ENCODE results near the gene CTTNBP2NL.

CTTNBP2NL gene

GRCh38 chr1:112368198-112368597, 27.8 kb upstream of the CTTNBP2NL start:
- no peak overlapping the region for H3K4me3 ChIP-seq (ENCODE audit: low read depth, low read length)
- H2AFZ ChIP-seq: no peak overlapping the region
- H3K4me1 ChIP-seq: no peaks in the 10 kb centered on the region
- no peak overlapping the region for H3K27ac ChIP-seq
- H3K27me3 ChIP-seq (ENCODE audit: control insufficient read depth, insufficient read depth, low read length): no peaks in the 10 kb centered on the region
- H3K79me2 ChIP-seq: no peaks in the 10 kb centered on the region
- no peaks in the 10 kb centered on the region for H3K9me3 ChIP-seq (ENCODE audit: control insufficient read depth, low read length)
- no peak overlapping the region for H3K4me2 ChIP-seq (ENCODE audit: low read length)
- TF ChIP-seq, protein P1, sequence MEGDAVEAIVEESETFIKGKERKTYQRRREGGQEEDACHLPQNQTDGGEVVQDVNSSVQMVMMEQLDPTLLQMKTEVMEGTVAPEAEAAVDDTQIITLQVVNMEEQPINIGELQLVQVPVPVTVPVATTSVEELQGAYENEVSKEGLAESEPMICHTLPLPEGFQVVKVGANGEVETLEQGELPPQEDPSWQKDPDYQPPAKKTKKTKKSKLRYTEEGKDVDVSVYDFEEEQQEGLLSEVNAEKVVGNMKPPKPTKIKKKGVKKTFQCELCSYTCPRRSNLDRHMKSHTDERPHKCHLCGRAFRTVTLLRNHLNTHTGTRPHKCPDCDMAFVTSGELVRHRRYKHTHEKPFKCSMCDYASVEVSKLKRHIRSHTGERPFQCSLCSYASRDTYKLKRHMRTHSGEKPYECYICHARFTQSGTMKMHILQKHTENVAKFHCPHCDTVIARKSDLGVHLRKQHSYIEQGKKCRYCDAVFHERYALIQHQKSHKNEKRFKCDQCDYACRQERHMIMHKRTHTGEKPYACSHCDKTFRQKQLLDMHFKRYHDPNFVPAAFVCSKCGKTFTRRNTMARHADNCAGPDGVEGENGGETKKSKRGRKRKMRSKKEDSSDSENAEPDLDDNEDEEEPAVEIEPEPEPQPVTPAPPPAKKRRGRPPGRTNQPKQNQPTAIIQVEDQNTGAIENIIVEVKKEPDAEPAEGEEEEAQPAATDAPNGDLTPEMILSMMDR (IDR thresholded peaks at IDR 0.05): no peak
- H3K9ac ChIP-seq: no peak overlapping the region
- H3K36me3 ChIP-seq (ENCODE audit: control insufficient read depth, insufficient read depth, low read length): no peaks in the 10 kb centered on the region

- no peak overlapping the region for H3K9ac ChIP-seq
- no peaks in the 10 kb centered on the region for H3K36me3 ChIP-seq (ENCODE audit: control insufficient read depth, insufficient read depth, low read length)
- no peaks in the 10 kb centered on the region for H3K9me3 ChIP-seq (ENCODE audit: control insufficient read depth, low read length)
- no peak overlapping the region for H3K4me2 ChIP-seq (ENCODE audit: low read length)
- no peaks in the 10 kb centered on the region for H3K79me2 ChIP-seq
- H3K4me1 ChIP-seq: no peaks in the 10 kb centered on the region
- no peak overlapping the region for H3K4me3 ChIP-seq (ENCODE audit: low read depth, low read length)
- TF ChIP-seq, protein P1 (IDR thresholded peaks at IDR 0.05): peak; percentile 79
- H3K27me3 ChIP-seq (ENCODE audit: control insufficient read depth, insufficient read depth, low read length): no peaks in the 10 kb centered on the region
- no peak overlapping the region for H3K27ac ChIP-seq
- H2AFZ ChIP-seq: no peak overlapping the region
Measured at GRCh38 chr1:112369392-112370285, 26.4 kb upstream of the CTTNBP2NL start.

GRCh38 chr1:112370996-112371395, 25.0 kb upstream of the CTTNBP2NL start:
- TF ChIP-seq, protein P1 (IDR thresholded peaks at IDR 0.05): no peak
- H3K4me2 ChIP-seq (ENCODE audit: low read length): no peak overlapping the region
- no peak overlapping the region for H3K27ac ChIP-seq
- H3K4me3 ChIP-seq (ENCODE audit: low read depth, low read length): no peak overlapping the region
- no peaks in the 10 kb centered on the region for H3K9me3 ChIP-seq (ENCODE audit: control insufficient read depth, low read length)
- H2AFZ ChIP-seq: no peak overlapping the region
- H3K27me3 ChIP-seq (ENCODE audit: control insufficient read depth, insufficient read depth, low read length): no peaks in the 10 kb centered on the region
- H3K79me2 ChIP-seq: no peaks in the 10 kb centered on the region
- no peaks in the 10 kb centered on the region for H3K4me1 ChIP-seq
- no peaks in the 10 kb centered on the region for H3K36me3 ChIP-seq (ENCODE audit: control insufficient read depth, insufficient read depth, low read length)
- H3K9ac ChIP-seq: no peak overlapping the region

DNA sequence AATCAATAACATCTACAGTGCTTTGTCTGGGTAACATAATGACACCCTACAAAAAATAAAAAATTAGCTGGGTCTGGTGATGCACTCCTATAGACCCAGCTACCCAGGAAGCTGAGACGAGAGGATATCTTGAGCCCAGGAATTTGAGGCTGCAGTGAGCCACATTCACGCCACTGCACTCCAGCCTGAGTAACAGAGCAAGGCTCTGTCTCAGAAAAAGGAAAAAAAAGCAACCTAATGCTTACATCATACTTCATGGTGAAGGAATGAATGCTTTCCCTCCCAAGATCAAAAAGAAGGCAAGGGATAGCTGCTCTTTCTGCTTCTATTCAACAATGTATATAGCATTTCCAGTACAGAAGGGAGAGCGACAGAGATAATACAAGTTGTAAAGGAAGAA, 24.2 kb upstream of the CTTNBP2NL start:
- Histone ChIP-seq H3K4me1 (no peaks in the 10 kb centered on the region), H2AFZ (no peak overlapping the region), H3K27me3 (ENCODE audit: control insufficient read depth, insufficient read depth, low read length) (no peaks in the 10 kb centered on the region), H3K27ac (no peak overlapping the region), H3K4me2 (ENCODE audit: low read length) (no peak overlapping the region), H3K36me3 (ENCODE audit: control insufficient read depth, insufficient read depth, low read length) (no peaks in the 10 kb centered on the region), H3K79me2 (no peaks in the 10 kb centered on the region), H3K9ac (no peak overlapping the region), H3K9me3 (ENCODE audit: control insufficient read depth, low read length) (no peaks in the 10 kb centered on the region), H3K4me3 (ENCODE audit: low read depth, low read length) (no peak overlapping the region)
- TF ChIP-seq, protein P1 (IDR thresholded peaks at IDR 0.05): no peak

DNA sequence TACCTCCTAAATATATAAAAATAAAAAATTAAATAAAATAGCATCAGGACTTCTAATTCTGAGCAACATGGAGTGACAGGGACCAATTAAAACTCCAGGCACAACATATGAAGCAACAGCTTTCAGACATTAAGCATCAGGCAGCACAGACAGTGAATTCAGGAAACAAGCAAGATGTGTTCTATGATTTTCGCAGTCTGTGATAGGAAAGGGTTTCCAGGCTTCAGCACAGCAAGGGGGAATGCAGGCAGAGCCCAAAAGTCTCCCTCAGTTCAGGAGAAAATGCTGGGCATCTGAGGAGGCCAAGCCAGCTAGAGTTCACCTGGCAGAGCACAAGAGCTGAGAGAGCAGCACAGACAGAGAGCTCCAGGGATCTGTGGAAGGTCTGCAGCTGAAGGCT, 22.2 kb upstream of the CTTNBP2NL start:
- TF ChIP-seq, protein P1 (IDR thresholded peaks at IDR 0.05): no peak
- H3K9ac ChIP-seq: no peak overlapping the region
- no peaks in the 10 kb centered on the region for H3K36me3 ChIP-seq (ENCODE audit: control insufficient read depth, insufficient read depth, low read length)
- H3K4me1 ChIP-seq: no peaks in the 10 kb centered on the region
- H2AFZ ChIP-seq: no peak overlapping the region
- H3K79me2 ChIP-seq: no peaks in the 10 kb centered on the region
- no peak overlapping the region for H3K27ac ChIP-seq
- no peak overlapping the region for H3K4me3 ChIP-seq (ENCODE audit: low read depth, low read length)
- H3K4me2 ChIP-seq (ENCODE audit: low read length): no peak overlapping the region
- no peaks in the 10 kb centered on the region for H3K27me3 ChIP-seq (ENCODE audit: control insufficient read depth, insufficient read depth, low read length)
- no peaks in the 10 kb centered on the region for H3K9me3 ChIP-seq (ENCODE audit: control insufficient read depth, low read length)

Data from parathyroid adenoma (tissue), 2 donors.